Limb (tissue), 2 donors: ENCODE measurements around the gene RERE.

ENCODE experiments used
- DNase-seq, 2 donors: peaks; one replicate each; pipeline ENCODE4 v3.0.0-alpha.2; 2016; ENCODE audit errors: extremely low spot score in 2 of 2

RERE gene

DNA sequence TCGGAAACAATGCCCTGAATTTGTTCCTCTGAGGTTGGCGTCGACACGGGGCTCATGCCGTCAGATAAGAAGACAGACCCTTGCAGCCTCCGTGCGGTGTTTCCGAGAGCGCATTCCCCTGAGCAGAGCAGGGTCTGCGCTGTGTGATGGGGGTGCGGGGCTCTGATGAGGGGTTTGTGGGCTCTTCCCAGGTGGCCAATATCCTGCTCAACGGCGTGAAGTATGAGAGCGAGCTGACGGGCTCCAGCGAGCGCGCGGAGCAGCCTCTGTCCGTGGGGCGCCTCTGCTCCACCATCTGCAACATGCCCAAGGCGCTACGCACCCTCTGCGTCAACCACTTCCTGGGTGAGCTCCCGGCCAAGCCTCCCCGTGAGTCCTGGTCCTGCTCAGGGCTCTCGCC, 482.2 kb downstream of the RERE start:
- DNase-seq, result no peak

DNA sequence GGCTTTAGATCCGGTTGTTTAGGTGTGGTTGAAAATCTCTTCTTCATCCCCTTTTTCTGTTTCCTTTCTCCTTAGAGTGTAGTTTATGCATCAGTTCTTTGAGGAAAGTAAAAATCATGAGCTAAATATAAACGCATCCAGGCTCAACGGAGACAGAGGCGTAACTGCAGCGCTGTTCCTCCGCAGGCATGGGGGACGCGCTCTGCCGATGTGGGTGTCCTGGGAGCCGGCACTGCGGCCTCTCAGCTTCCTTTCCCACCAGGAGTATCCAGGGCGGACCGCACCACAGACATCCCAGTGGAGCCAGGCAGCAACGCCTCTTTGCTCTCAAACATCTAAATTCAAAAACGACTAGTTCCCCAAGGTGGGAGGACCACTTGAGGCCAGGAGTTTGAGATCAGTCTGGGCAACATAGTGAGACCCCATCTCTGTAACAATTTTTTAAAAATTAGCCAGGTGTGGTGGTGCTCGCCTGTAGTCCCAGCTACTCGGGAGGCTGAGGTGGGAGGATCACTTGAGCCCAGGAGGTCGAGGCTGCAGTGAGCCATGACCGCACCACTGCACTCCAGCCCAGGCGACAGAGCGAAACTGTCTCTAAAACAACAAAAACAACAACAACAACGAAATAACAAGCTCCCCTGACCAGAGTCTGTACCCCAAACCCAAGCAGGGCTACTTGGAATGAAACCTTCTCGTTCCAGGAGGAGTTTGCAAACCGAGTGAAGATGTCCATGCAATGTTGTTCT, 483.2 kb downstream of the RERE start:
- DNase-seq, result no peak

DNA sequence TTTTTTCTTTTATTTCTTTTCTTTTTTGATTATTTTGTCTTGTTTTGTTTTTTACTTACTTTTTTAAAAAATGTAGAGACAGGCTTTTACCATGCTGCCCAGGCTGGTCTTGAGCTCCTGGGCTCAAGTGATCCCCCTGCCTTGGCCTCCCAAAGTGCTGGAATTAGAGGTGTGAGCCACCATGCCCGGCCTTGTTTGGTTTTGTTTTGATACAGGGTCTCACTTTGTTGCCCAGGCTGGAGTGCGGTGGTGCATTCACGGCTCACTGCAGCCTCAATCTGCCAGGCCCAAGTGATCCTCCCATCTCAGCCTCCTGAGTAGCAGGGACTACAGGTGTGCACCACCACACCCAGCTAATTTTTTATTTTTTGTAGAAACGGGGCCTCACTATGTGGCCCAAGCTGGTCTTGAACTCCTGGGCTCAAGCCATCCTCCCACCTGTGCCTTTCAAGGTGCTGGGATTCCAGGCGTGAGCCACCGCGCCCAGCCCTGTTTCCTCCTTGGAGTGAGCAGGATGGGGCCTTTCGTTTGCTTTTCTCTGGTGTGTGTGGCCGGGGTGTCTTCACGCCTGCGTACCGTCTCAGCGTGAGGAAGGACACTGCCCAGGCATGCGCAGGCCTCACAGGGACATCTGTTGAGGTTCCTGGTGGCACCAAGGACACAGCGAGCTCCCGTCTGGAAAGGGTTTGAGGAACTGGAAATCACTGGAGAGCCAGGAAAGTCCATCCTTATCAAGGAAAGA, 484.0 kb downstream of the RERE start:
- DNase-seq, result no peak

- DNase-seq, result no peak
These were observed 484.6 kb downstream of the RERE start for GRCh38 chr1:8332806-8333205.

GRCh38 chr1:8330271-8331125, 486.9 kb downstream of the RERE start:
- DNase-seq, result no peak

- no peak for DNase-seq
These were observed 487.6 kb downstream of the RERE start for GRCh38 chr1:8329858-8330257.

DNA sequence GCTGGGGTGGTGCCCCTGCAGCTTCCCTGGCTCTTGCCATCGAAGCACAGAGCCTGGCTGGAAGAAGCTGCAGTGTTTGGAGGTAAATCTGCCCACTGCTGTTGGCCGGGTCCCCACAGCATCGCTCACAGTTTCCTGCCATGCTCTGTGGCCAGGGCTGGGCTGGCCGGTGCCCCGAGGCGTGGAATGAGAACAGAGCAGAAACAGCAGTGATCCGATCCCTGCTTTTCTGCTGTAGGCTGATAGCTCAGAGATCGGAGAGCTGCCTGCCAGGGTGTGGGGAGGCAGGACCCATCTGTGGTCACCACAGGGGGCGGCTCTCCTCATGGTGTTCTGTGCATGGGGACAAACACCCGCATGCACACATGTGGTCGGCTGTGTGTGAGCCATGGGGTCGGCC, 488.0 kb downstream of the RERE start:
- no peak for DNase-seq

- DNase-seq, result no peak
These were observed 489.2 kb downstream of the RERE start for GRCh38 chr1:8328271-8328670.

GRCh38 chr1:8326265-8326664, 491.2 kb downstream of the RERE start:
- DNase-seq, result no peak

DNA sequence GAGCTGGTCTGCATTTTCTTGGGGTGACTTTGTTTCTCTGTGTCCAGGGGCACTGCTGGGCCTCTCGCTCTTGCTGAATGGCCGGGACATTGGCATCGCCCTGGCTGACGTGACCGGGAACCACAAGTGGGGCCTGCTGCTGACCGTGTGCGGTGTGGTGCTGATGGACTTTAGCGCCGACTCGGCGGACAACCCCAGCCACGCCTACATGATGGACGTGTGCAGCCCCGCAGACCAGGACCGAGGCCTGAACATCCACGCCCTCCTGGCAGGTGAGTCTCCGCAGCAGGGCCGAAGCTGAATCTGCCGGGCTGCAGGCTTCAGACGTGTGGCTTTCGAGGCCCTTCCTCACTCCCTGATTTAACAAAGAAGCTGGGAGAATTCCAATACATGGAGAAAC, 491.7 kb downstream of the RERE start:
- no peak for DNase-seq

- DNase-seq, result no peak
These were observed 493.1 kb downstream of the RERE start for GRCh38 chr1:8324176-8324810.

- DNase-seq, result no peak
These were observed 493.7 kb downstream of the RERE start for GRCh38 chr1:8323706-8324105.

GRCh38 chr1:8321612-8322011, 495.8 kb downstream of the RERE start:
- no peak for DNase-seq

GRCh38 chr1:8318436-8318835, 499.0 kb downstream of the RERE start:
- DNase-seq, result no peak

DNA sequence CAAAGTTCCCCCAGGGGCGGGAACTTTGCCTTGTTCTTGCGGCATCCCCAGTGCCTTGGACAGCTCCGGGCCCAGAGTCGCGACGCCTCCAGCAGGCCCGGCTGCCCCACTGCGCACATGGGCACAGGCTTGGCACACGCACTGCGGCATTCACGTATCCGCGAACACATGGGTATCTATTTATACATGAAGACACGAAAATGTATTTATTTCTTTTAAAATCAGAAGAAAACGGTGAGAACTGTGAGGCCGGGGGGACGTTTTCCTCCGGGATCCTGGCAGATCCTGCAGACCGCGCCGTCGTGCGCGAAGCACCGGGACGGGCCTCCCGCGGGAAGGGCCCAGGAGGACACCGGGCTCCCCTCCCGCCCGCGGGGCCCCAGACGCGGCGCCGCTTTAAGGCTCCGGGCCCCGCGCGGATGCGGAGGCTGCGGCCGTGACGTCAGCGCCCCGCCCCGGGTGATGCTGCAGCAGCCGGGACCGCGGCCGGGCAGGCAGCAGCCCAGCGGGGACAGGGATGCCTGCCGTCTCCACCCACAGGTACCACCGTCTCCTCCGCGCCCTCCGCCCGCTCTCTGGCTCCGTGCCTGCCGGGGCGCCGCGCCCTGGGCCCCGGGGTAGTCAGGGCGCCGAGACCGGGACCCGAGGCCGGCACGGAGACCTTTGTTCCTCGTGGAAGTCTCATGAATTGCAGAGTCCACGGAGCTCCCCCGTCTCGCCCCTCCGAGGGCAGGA, 499.6 kb downstream of the RERE start, which contains the start of gene SLC45A1:
Gene SLC45A1, plus strand, starts transcription at position 468 of the 735 bp plus-strand sequence. CDS start 6,216 bp downstream, outside the sequence.
- DNase-seq, result peak; percentile 45 to 86

GRCh38 chr1:8315573-8316475, 501.6 kb downstream of the RERE start:
- no peak for DNase-seq

- DNase-seq, result peak; percentile 72 to 88
These were observed 502.8 kb downstream of the RERE start for GRCh38 chr1:8314346-8315280.

- no peak for DNase-seq
These were observed 504.2 kb downstream of the RERE start for GRCh38 chr1:8313231-8313630.
